ENCODE results near the gene MACROD2. TPM values are rescaled to one million over a fixed set of nuclear protein-coding genes. Genes with fewer than 3 reads are reported as not detected.

The MACROD2 gene
- polyA plus RNA-seq, 2 of the 4 experiments (the other 2 are of a cell fraction): 0.96 to 1.3 TPM

DNA sequence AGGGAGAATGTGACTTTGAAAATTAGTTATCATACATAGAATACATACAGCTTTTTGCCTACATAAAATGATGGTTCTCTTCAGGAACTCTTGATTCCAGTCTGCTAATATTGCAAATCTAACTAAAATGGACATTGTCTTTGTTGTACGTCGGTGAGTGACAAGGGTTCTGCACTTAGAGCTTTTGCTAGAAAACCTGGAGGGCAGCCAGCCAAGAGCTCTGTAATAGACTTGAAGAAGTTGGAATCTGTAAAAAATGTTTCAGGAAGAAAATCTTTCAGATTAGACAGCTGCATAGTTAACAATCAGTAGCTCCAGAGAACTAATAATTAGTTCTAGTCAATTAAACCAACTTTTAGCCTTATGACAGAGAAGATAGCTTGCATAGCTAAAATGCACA, 203.8 kb downstream of the MACROD2 start:
- Histone ChIP-seq H3K4me3 (no peak overlapping the region), H3K9me3 (no peaks in the 10 kb centered on the region), H3K4me1 (no peaks in the 10 kb centered on the region), H3K27ac (no peak overlapping the region), H3K4me2 (no peak overlapping the region)
- ATAC-seq: no peak
- DNase-seq (ENCODE audit: low read depth in 1 of 2, low spot score in 1 of 2): no peak
- TF ChIP-seq, protein P1, sequence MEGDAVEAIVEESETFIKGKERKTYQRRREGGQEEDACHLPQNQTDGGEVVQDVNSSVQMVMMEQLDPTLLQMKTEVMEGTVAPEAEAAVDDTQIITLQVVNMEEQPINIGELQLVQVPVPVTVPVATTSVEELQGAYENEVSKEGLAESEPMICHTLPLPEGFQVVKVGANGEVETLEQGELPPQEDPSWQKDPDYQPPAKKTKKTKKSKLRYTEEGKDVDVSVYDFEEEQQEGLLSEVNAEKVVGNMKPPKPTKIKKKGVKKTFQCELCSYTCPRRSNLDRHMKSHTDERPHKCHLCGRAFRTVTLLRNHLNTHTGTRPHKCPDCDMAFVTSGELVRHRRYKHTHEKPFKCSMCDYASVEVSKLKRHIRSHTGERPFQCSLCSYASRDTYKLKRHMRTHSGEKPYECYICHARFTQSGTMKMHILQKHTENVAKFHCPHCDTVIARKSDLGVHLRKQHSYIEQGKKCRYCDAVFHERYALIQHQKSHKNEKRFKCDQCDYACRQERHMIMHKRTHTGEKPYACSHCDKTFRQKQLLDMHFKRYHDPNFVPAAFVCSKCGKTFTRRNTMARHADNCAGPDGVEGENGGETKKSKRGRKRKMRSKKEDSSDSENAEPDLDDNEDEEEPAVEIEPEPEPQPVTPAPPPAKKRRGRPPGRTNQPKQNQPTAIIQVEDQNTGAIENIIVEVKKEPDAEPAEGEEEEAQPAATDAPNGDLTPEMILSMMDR (IDR thresholded peaks at IDR 0.05): no peak
- TF ChIP-seq CEBPB (IDR thresholded peaks at IDR 0.05): no peak
- TF ChIP-seq HDAC2 (IDR thresholded peaks at IDR 0.05): no peak
- TF ChIP-seq EP300 (IDR thresholded peaks at IDR 0.05): no peak
- no peak for TF ChIP-seq CHD2 (IDR thresholded peaks at IDR 0.05; ENCODE audit: low read length, partially characterized antibody)
- TF ChIP-seq NFE2L2 (conservative IDR thresholded peaks at IDR 0.05; ENCODE audit: low read length): no peak
- no peak for TF ChIP-seq ZFP36 (IDR thresholded peaks at IDR 0.05; ENCODE audit: borderline replicate concordance, partially characterized antibody)
- TF ChIP-seq CHD4 (IDR thresholded peaks at IDR 0.05; ENCODE audit: borderline replicate concordance): no peak
- TF ChIP-seq ELK1 (IDR thresholded peaks at IDR 0.05; ENCODE audit: low read depth, low read length): no peak
- TF ChIP-seq CBX8 (IDR thresholded peaks at IDR 0.05): no peak
- TF ChIP-seq, protein P2, sequence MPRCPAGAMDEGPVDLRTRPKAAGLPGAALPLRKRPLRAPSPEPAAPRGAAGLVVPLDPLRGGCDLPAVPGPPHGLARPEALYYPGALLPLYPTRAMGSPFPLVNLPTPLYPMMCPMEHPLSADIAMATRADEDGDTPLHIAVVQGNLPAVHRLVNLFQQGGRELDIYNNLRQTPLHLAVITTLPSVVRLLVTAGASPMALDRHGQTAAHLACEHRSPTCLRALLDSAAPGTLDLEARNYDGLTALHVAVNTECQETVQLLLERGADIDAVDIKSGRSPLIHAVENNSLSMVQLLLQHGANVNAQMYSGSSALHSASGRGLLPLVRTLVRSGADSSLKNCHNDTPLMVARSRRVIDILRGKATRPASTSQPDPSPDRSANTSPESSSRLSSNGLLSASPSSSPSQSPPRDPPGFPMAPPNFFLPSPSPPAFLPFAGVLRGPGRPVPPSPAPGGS (IDR thresholded peaks at IDR 0.05): no peak
- no peak for TF ChIP-seq KDM1A (IDR thresholded peaks at IDR 0.05; ENCODE audit: low read depth)
- no peak for TF ChIP-seq RFX5 (IDR thresholded peaks at IDR 0.05)
- no peak for TF ChIP-seq ESRRA (IDR thresholded peaks at IDR 0.05; ENCODE audit: borderline replicate concordance, low read length)
- no peak for TF ChIP-seq TFCP2L1 (CRISPR knock-in tag; IDR thresholded peaks at IDR 0.05)
- TF ChIP-seq FOSL2 (IDR thresholded peaks at IDR 0.05): no peak
- TF ChIP-seq FOSL2 (CRISPR knock-in tag; IDR thresholded peaks at IDR 0.05): no peak
- TF ChIP-seq RAD21 (conservative IDR thresholded peaks at IDR 0.05 in 1 of 2, IDR thresholded peaks at IDR 0.05 in 1 of 2): no peak
- TF ChIP-seq MYC (IDR thresholded peaks at IDR 0.05; ENCODE audit: borderline replicate concordance, low read length): no peak
- TF ChIP-seq SREBF2 (IDR thresholded peaks at IDR 0.05): no peak
- TF ChIP-seq HOXB5 (CRISPR knock-in tag; IDR thresholded peaks at IDR 0.05): no peak
- CTCF ChIA-PET: interaction anchor here (1.2 kb wide), 1 partner anchor 10 kb away, joined by 5 read pairs; no protein-coding TSS in a partner anchor
- 72% methylated on average over 2 of the region's 2 CpGs for WGBS (ENCODE audit: missing lambda C conversion rate)
- no peak for FAIRE-seq
- POLR2A ChIA-PET: no interaction called here

GRCh38 chr20:14203657-14204056, 208.3 kb downstream of the MACROD2 start:
- WGBS (ENCODE audit: missing lambda C conversion rate): no CpG with 5 or more reads among the region's 2 CpGs
- Histone ChIP-seq H3K4me2 (no peak overlapping the region), H3K4me1 (no peaks in the 10 kb centered on the region), H3K4me3 (no peak overlapping the region), H3K27ac (no peak overlapping the region), H3K9me3 (no peaks in the 10 kb centered on the region)
- DNase-seq (ENCODE audit: low read depth in 1 of 2, low spot score in 1 of 2) (no peak), FAIRE-seq (no peak), ATAC-seq (no peak)
- CTCF ChIA-PET: interaction anchor here (1.3 to 2.3 kb wide), 3 partner anchors 8 to 16 kb away, joined by 3 to 8 read pairs (median 5); no protein-coding TSS in a partner anchor
- POLR2A ChIA-PET: no interaction called here
- TF ChIP-seq E2F6 (IDR thresholded peaks at IDR 0.05; ENCODE audit: borderline replicate concordance, low read depth) (no peak), RNF2 (IDR thresholded peaks at IDR 0.05; ENCODE audit: borderline replicate concordance, low read depth) (no peak), CBX8 (IDR thresholded peaks at IDR 0.05) (no peak), EP300 (IDR thresholded peaks at IDR 0.05) (no peak), NPAS2 (CRISPR knock-in tag; IDR thresholded peaks at IDR 0.05; ENCODE audit: borderline replicate concordance) (no peak), MAX (IDR thresholded peaks at IDR 0.05) (no peak), SMC3 (IDR thresholded peaks at IDR 0.05) (no peak)
- TF ChIP-seq, protein P3, sequence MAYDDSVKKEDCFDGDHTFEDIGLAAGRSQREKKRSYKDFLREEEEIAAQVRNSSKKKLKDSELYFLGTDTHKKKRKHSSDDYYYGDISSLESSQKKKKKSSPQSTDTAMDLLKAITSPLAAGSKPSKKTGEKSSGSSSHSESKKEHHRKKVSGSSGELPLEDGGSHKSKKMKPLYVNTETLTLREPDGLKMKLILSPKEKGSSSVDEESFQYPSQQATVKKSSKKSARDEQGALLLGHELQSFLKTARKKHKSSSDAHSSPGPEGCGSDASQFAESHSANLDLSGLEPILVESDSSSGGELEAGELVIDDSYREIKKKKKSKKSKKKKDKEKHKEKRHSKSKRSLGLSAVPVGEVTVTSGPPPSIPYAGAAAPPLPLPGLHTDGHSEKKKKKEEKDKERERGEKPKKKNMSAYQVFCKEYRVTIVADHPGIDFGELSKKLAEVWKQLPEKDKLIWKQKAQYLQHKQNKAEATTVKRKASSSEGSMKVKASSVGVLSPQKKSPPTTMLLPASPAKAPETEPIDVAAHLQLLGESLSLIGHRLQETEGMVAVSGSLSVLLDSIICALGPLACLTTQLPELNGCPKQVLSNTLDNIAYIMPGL (CRISPR knock-in tag; IDR thresholded peaks at IDR 0.05; ENCODE audit: borderline replicate concordance): no peak
- TF ChIP-seq, protein P2 (IDR thresholded peaks at IDR 0.05): no peak
- TF ChIP-seq, protein P4, sequence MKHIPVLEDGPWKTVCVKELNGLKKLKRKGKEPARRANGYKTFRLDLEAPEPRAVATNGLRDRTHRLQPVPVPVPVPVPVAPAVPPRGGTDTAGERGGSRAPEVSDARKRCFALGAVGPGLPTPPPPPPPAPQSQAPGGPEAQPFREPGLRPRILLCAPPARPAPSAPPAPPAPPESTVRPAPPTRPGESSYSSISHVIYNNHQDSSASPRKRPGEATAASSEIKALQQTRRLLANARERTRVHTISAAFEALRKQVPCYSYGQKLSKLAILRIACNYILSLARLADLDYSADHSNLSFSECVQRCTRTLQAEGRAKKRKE (CRISPR knock-in tag; IDR thresholded peaks at IDR 0.05; ENCODE audit: low read depth): no peak

Measured in A549 (cell line).